GM18526 (cell line): ENCODE measurements around the gene SMURF1.

Source experiments
- POLR2A ChIP-seq: IDR thresholded peaks from 3 replicates; pipeline ENCODE4 v1.6.1; 2011; ENCODE audit not compliant: insufficient read length; ENCODE audit errors: extremely low read depth

SMURF1 gene

DNA sequence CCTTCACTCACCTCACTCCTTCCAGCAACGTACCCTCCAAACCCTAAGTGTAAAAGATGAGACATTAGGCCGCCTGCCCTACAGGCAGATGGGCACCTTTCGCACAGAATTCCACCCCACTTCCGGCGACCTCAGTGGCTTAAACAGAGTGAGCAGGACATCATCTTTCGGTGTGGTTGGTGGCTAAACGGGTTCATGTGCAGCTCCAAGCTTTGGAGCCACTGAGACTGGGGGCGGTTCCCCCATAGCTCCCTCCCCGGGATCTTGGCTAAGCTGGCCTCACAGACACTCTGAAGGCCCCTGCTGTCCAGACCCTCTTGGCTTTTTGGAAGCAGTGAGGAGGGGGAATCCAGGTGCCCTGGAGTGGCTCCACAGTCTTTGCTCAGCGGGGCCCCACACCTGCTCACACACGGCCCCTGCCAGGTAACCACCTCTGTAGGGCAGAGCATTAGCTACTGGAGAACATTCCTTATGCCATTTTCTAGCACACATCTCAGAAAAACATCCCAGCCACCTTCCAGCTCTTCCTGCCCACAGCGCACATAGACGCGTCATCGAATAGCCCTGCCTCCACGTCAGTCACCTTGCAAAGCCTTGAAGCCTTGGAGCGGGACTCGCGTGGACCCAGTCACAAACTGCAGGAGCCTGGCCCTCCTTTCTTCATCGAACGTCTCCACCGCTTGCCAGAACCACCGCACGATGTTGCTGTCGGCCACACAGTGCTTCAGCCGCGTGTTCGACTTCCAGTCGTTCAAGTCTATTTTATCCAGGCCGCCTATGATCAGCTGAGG lies 108.8 kb downstream of the SMURF1 start:
- no peak for TF ChIP-seq POLR2A

- no peak for TF ChIP-seq POLR2A
These were observed 110.1 kb downstream of the SMURF1 start for GRCh38 chr7:99033765-99034164.

- no peak for TF ChIP-seq POLR2A
These were observed 111.0 kb downstream of the SMURF1 start for GRCh38 chr7:99032928-99033327.

DNA sequence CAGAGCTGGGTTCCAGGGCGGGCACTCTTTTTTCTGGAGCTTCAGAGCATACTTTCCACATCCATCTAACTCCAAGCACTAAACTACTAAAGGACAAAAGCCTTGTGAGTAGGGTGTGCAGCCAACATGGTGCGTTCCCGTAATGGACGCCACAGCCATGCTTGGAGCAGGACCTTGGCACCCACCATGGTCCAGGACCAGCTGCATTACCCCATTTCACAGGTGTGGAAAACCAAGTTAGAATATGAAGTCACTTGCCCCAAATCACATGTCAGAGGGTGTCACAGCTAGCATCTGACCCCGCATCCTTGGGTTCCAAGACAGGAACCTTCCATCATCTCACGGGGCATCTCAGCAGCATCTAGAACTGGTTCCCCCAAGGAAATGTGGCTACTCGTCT lies 112.4 kb downstream of the SMURF1 start:
- TF ChIP-seq POLR2A: no peak

DNA sequence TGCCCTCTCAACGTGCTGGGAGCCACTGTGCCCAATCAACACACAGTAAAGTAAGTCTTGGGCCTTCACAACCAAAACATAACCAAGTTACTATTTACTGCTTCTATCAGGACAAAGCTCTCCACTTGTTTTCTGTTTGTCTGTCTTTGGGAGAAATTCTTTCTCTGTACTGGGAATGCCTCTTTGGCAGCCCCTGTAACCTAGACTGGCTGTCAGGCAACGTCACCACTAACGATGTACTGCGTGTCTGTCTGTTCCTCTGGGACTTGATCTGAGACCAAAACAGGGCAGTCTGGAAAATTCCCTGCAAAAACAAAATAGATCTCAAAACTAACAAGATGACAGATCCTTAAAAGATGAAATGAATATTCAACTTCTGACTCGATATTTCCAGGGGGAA lies 113.0 kb downstream of the SMURF1 start:
- TF ChIP-seq POLR2A: no peak

DNA sequence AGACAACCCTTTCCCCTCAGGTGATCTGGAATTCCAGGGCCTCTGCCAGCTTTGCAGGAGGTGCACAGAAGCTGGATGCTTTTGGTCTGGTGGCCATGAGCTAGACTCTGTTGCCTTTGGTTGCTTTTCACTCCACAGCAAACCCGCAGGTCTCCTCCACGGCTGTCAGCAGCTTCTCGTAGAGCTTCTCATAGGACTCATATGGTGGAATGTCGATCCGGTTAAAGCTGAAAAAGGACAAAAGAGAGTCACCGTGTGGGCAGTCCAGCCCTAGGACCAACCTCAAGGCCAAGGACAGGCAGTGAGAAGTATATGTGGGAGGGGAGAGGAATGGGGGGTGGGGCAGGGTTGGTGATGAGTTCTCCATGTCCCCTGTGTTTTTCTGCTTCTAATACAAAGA lies 113.5 kb downstream of the SMURF1 start:
- no peak for TF ChIP-seq POLR2A

- no peak for TF ChIP-seq POLR2A
These were observed 114.2 kb downstream of the SMURF1 start for GRCh38 chr7:99029466-99030435.

DNA sequence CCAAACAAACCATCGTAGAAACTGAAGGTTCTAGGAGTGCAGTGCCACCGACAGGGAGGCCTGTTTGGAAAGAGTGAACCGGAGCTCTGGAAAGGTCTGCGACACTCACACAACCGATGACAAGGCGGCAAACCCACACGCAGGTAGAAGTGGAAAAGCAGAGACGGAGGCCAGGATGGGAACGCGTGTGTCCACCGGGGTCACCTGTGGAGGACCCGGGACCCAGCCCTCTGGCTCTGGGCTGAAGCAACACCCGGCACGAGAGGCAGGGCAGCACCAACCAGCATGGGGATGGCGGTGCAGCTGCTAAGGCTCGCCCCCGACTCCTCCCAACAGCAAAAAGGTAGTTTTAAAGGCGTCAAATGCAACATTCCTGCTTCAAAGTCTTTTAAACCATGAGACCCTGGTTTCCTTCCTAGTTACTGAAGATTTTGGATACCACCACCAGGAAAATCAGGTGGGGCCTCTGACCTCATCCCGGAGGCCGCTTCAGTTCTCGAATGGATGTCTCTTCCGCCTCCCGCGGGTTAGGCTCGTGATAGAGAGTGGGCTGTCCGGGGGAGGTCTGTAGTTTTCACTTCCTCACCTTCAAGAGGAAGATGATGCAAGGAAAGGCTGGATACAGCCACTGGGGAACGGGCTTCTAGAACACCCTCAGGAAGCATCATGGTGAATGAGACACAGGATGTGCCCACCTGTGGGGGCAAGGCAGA lies 115.5 kb downstream of the SMURF1 start:
- TF ChIP-seq POLR2A: no peak

DNA sequence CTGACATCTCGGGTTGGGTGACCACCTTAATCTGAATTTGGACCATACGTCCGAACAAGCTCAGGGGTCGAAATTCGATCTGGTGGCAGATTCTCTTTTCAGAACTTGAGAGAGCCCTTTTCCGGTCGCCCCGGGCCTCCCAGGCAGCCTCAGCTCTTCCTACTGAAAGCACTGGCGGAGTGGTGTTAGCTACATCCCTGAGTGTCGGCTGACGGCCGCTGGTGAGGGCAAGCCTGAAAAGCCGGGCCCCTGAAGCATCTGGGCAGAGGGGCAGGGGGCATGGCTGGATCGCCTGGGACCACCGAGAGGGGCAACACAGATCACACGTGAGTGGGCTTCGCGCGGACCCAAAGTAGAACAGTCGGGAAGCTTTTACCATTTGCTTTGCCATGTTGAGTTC lies 116.1 kb downstream of the SMURF1 start:
- no peak for TF ChIP-seq POLR2A

DNA sequence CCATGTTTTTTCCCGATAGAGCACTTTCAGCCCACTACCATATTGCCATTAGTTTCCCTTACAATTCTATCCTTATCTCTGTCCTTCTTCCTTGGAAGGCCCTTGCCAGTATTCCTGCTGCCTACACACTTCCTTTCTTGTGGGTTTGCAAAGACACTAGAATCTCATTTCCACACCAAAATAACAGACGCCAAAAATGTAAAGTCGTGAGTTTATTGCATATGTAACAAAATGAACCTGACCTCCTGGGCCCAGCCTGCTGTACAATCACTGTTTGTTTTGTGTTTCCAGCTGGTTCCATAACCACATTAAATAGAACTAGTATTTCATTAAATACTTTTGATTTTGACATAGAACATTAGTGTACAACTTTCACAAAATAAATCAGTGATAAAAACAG lies 116.7 kb downstream of the SMURF1 start:
- no peak for TF ChIP-seq POLR2A

GRCh38 chr7:99024066-99024465 lies 119.8 kb downstream of the SMURF1 start:
- TF ChIP-seq POLR2A: no peak

GRCh38 chr7:99021941-99022560 lies 121.9 kb downstream of the SMURF1 start:
- no peak for TF ChIP-seq POLR2A

- TF ChIP-seq POLR2A: no peak
These were observed 123.5 kb downstream of the SMURF1 start for GRCh38 chr7:99020413-99020715.

DNA sequence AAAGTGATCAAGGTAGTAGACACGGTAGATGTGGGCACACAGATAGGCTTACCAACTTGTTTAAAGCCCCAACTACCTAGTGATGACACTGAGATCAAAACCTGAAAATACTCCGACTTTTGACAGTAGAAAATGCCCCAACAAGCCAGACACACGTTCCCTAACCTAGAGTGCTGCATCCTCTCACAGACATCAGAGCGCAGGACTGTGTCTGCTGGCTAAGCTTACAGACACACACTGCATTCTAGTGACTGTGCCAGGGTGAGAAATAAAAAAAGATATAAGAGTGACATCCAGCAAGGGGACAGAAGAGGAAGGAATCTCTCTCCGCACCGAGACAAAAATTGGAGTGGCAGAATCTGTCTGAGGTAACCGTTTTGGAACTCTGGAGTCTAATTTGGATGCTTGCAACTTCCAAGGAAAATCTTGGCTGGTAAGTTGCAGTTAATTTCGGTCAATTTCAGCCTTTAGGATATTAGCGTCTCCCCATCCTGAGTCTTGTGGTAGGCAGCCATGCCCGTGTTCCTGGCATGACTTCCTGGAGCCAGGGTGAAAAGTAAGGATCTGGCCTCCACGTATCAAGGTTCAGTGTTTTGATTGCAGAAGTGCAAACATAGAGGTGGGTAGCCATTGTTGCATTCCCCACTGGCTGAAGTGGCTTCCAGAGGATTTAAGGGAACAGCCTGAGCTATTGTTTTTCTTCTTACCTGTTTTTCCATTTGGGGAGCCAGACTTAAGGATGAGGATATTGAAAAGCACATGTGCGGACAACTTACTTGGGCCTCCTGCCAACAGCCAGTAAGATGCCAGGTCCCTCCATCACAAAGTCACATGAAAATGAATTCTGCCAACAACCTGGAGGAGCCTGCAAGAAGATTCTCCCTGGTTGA lies 124.1 kb downstream of the SMURF1 start:
- no peak for TF ChIP-seq POLR2A

DNA sequence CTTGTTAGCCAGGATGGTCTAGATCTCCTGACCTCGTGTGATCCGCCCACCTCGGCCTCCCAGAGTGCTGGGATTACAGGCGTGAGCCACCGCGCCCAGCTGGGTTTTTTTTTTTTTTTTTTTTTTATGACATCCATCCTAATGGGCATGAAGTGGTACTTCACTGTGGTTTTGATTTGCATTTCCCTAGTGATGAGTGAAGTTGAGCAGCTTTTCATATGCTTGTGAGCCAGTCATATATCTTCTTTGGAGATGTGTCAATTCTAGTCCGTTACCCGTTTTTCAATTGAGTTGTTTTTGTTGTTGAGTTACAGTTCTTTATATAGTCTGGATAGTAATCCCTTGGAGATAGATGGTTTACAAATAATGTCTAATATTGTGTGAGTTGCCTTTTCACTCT lies 127.7 kb downstream of the SMURF1 start:
- no peak for TF ChIP-seq POLR2A
